Bronchial epithelial cell (primary cell): ENCODE results near the gene ACOT6. TPM values are rescaled to one million over a fixed set of nuclear protein-coding genes. Genes with fewer than 3 reads are reported as not detected.
"Not testable (repeated sequence)": the region's sequence is repeated elsewhere in the genome, so short reads cannot be mapped to it uniquely, and the experiment has no call there.

ENCODE experiments used
- DNase-seq: peaks from one replicate; pipeline ENCODE4 v3.0.0-alpha.2; 2010; ENCODE audit warnings: low read depth
- FAIRE-seq: peaks from 2 replicates; lab custom pipeline; 2011; peaks lifted over from hg19 to GRCh38; lab: Jason Lieb, UNC
- H3K27me3 ChIP-seq: 2 replicates; pipeline ENCODE4 v1.5.1; 2011; ENCODE audit warnings: low read length; ENCODE audit not compliant: control insufficient read depth, insufficient read depth
- H3K36me3 ChIP-seq: 2 replicates; pipeline ENCODE4 v1.5.1; 2011; ENCODE audit warnings: low read length; ENCODE audit not compliant: control insufficient read depth, insufficient read depth
- H3K4me3 ChIP-seq: 2 replicates; pipeline ENCODE4 v1.5.1; 2011; ENCODE audit warnings: mild to moderate bottlenecking, low read depth, low read length, control low read depth
- total RNA-seq: library from RNA; depleted of rRNA; stranded (reverse); fragments of >200 nt; gene quantifications from 2 replicates; pipeline ENCODE4 v1.2.1, GENCODE V29; 2014
- TF ChIP-seq, protein P1 (sequence below): IDR thresholded peaks from 2 replicates; pipeline ENCODE4 v1.5.1; 2011; ENCODE audit warnings: mild to moderate bottlenecking, moderate library complexity, low read length, control low read depth, inconsistent platforms; ENCODE audit not compliant: insufficient read depth, severe bottlenecking

The ACOT6 gene
- total RNA-seq, 1 donor from 2014 or later: not detected

DNA sequence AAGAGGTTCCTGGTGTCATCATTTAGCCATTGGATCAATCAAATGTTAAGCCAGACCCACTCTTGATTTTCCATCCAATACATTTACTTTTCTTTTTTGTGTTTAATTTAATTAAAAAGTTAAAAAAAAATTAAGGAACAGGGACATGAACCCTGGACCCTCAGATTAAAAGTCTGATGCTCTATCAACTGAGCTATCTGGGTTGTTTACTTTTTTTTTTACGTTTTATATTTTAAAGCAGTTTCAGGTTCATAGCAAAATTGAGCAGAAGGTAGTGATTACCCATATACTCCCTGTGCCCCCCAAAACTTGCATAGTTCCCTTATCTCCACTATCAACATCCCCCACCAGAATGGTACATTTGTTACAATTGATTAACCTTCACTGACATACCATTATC lies 23.6 kb upstream of the ACOT6 start:
- TF ChIP-seq, protein P1, sequence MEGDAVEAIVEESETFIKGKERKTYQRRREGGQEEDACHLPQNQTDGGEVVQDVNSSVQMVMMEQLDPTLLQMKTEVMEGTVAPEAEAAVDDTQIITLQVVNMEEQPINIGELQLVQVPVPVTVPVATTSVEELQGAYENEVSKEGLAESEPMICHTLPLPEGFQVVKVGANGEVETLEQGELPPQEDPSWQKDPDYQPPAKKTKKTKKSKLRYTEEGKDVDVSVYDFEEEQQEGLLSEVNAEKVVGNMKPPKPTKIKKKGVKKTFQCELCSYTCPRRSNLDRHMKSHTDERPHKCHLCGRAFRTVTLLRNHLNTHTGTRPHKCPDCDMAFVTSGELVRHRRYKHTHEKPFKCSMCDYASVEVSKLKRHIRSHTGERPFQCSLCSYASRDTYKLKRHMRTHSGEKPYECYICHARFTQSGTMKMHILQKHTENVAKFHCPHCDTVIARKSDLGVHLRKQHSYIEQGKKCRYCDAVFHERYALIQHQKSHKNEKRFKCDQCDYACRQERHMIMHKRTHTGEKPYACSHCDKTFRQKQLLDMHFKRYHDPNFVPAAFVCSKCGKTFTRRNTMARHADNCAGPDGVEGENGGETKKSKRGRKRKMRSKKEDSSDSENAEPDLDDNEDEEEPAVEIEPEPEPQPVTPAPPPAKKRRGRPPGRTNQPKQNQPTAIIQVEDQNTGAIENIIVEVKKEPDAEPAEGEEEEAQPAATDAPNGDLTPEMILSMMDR: no peak
- no peaks in the 10 kb centered on the region for H3K27me3 ChIP-seq
- no peak for DNase-seq
- FAIRE-seq: no peak
- no peak overlapping the region for H3K4me3 ChIP-seq
- H3K36me3 ChIP-seq: no peaks in the 10 kb centered on the region

DNA sequence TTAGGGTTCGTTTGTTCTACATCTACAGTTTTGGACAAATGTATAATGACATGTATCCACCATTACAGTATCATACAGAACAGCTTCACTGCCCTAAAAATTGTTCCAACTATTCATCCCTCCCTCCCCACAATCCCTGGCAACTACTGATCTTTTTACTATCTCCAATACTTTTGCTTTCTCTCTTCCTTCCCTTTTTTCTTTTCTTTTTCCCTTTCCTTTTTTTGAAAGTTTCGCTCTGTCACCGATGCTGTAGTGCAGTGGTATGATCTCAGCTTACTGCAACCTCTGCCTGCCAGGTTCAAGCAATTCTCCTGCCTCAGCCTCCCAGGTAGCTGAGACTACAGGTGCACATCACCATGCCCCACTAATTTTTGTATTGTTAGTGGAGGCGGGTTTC lies 23.2 kb upstream of the ACOT6 start:
- DNase-seq (no peak), FAIRE-seq (no peak)

DNA sequence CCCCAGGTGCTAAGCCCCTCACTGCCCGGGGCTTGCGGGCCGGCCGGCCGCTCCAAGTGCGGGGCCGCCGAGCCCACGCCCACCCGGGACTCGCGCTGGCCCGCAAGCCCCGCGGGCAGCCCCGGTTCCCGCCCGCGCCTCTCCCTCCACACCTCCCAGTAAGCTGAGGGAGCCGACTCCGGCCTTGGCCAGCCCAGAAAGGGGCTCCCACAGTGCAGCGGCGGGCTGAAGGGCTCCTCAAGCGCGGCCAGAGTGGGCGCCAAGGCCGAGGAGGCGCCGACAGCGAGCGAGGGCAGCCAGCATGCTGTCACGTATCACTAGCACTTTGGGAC lies 21.7 kb upstream of the ACOT6 start:
- not testable (repeated sequence) for H3K36me3 ChIP-seq, FAIRE-seq, DNase-seq, H3K4me3 ChIP-seq, H3K27me3 ChIP-seq

More for the DNA sequence above, 23.2 kb upstream of the ACOT6 start:
- no peak overlapping the region for H3K4me3 ChIP-seq
- no peaks in the 10 kb centered on the region for H3K27me3 ChIP-seq
- no peaks in the 10 kb centered on the region for H3K36me3 ChIP-seq
- TF ChIP-seq, protein P1: no peak

DNA sequence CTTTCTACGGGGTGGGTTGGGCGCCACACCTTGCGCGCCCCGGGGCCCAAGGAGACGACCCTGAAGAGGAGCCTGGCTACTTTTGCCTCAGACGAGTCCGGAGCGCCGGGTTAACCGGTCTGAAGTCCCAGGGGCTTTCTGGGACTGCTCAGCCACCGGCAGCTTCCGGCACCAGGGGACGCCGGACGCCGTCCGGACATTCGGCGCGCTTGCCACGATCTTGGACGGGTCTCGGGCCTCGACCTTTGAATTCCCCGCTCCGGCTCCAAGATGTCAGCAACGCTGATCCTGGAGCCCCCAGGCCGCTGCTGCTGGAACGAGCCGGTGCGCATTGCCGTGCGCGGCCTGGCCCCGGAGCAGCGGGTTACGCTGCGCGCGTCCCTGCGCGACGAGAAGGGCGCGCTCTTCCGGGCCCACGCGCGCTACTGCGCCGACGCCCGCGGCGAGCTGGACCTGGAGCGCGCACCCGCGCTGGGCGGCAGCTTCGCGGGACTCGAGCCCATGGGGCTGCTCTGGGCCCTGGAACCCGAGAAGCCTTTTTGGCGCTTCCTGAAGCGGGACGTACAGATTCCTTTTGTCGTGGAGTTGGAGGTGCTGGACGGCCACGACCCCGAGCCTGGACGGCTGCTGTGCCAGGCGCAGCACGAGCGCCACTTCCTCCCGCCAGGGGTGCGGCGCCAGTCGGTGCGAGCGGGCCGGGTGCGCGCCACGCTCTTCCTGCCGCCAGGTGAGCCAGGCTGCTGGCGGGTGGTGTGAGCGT lies 20.4 kb upstream of the ACOT6 start, which contains the start of gene ACOT4:
ACOT4 (plus strand) TSS at position 184 of the 760 bp plus-strand sequence; CDS start at position 271, 87 bp downstream.
- TF ChIP-seq, protein P1: peak; percentile 32
- Histone ChIP-seq H3K36me3 (no peaks in the 10 kb centered on the region), H3K4me3 (peak within 1 kb of the TSS; percentile 38), H3K27me3 (no peaks in the 10 kb centered on the region)
- DNase-seq (no peak), FAIRE-seq (no peak)

DNA sequence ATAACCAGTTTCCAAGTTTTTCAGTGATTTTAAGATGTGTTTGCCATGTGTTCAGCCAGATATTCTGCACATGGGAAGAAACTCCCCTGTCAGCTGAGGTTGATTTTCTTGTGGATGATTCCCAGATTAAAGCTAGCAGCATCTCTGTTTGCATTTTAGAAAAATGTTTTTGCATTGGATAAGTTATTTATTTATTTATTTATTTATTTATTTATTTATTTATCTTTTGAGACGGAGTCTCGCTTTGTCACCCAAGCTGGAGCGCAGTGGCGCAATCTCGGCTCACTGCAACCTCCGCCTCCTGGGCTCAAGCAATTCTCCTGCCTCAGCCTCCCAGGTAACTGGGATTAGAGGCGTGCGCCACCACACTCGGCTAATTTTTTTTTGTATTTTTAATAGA lies 17.8 kb upstream of the ACOT6 start:
- FAIRE-seq: no peak

DNA sequence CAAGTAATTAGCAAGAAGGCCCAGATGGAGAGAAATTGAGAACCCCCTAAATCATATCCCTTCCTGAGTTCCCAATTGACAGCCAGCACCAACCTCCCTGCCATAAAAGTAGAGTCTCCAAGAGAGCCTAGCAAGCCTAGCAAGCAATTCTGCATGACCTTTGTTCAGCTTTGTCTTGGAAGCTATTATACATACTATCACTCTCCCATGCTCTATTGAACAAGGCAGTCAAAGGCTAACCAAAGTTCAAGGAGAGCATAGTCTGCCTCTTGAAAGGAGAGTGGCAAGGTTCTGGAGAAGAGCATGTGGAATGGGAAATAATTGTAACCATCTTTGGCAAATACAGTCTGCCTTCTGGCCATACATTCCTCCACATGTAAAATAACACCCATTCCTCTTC lies 12.8 kb upstream of the ACOT6 start:
- no peaks in the 10 kb centered on the region for H3K36me3 ChIP-seq
- H3K4me3 ChIP-seq: no peak overlapping the region
- no peak for FAIRE-seq
- H3K27me3 ChIP-seq: no peaks in the 10 kb centered on the region
- no peak for DNase-seq
- TF ChIP-seq, protein P1: no peak

More for the DNA sequence above, 17.8 kb upstream of the ACOT6 start:
- no peak for DNase-seq
- TF ChIP-seq, protein P1: no peak
- no peaks in the 10 kb centered on the region for H3K36me3 ChIP-seq
- no peak overlapping the region for H3K4me3 ChIP-seq
- H3K27me3 ChIP-seq: no peaks in the 10 kb centered on the region
